DMS114 treated with DMSO at 0.1 percent for 48 hours (cell line): ENCODE results near the gene UGT2B15.
"Not testable (repeated sequence)": the region's sequence is repeated elsewhere in the genome, so short reads cannot be mapped to it uniquely, and the experiment has no call there.

ENCODE experiments used
- DNase-seq: peaks from one replicate; lab custom pipeline; 2025; ENCODE audit not compliant: unreplicated experiment; lab: John Stamatoyannopoulos, UW

UGT2B15 gene

DNA sequence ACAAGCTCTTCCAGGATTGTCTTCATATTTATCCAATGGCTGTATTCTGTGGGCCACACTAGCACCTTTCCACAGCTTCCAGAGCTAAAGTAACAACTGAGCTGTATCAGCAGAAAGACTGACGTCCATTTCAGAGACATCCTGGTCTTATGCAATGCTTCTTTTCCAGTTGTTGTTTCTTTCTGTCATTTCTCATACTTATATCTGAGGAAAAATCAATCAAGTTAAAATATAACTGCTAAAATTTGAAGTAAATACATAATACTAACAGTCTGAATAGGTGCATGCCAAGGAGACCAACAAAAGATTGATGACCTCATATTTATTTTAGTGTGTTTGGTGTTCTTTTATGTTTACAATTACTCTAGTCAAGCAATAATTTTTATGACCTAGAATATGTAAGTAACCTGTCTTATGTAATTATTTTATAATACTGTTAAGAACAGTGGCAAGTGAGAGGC lies at the start of gene UGT2B15:
Gene UGT2B15, minus strand, starts transcription at position 174 of the 461 bp plus-strand sequence. Its CDS starts 34 bp downstream, at position 140.
- not testable (repeated sequence) for DNase-seq

GRCh38 chr4:68719075-68719473 lies 48.6 kb upstream of the UGT2B15 start:
- DNase-seq: no peak

DNA sequence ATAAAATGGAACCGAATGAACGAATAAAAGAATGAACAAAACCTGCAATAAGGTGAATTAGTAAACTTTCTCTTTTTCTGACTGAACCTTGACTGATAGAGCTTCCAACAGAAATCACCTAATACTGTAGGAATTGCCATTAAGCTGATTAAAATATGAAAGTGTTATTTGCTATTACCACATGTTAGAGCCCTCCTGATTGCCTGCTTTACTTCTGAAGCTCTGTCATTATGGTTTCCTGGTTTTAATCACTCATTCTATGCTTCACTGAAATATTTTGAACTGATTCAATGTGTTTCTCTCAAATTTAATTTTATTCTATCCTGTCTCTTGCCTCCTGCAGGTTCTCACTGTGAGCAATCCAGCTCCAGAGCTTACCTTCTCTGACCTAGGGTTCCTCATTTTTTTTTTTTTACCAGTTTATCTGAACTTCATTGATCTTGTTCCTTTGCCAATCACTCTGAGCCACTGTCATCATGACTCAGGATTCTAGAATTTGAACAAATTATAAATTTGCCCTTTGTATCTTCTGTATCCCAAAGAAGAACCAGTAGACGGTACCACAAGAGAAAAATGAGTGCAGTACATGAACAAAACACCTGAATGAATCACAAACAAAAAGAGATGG lies 48.1 kb upstream of the UGT2B15 start:
- no peak for DNase-seq

DNA sequence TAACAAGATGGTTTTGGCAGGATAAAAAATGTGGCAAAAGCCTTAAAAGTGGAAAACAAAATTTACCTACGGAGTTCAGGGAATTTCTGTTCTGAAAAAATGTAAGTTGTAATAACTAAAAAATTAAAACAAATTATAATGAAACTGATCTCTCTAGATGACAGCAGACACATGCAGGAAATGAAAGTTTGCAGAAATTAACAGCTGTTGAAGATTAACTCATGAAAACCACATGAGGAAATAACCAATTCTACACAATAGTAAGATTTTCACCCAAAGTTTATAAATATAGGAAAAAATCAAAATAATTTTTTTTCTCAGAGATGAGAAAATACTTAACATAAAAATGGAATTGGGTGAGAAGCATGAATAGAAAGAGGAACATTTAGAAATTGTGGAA lies 47.5 kb upstream of the UGT2B15 start:
- DNase-seq: no peak

GRCh38 chr4:68714400-68714799 lies 43.9 kb upstream of the UGT2B15 start:
- no peak for DNase-seq

GRCh38 chr4:68712207-68712606 lies 41.8 kb upstream of the UGT2B15 start:
- no peak for DNase-seq

GRCh38 chr4:68708566-68708965 lies 38.1 kb upstream of the UGT2B15 start:
- no peak for DNase-seq

- not testable (repeated sequence) for DNase-seq
Observed at GRCh38 chr4:68703168-68703567, 32.7 kb upstream of the UGT2B15 start.

GRCh38 chr4:68700152-68700551 lies 29.7 kb upstream of the UGT2B15 start:
- DNase-seq: no peak

DNA sequence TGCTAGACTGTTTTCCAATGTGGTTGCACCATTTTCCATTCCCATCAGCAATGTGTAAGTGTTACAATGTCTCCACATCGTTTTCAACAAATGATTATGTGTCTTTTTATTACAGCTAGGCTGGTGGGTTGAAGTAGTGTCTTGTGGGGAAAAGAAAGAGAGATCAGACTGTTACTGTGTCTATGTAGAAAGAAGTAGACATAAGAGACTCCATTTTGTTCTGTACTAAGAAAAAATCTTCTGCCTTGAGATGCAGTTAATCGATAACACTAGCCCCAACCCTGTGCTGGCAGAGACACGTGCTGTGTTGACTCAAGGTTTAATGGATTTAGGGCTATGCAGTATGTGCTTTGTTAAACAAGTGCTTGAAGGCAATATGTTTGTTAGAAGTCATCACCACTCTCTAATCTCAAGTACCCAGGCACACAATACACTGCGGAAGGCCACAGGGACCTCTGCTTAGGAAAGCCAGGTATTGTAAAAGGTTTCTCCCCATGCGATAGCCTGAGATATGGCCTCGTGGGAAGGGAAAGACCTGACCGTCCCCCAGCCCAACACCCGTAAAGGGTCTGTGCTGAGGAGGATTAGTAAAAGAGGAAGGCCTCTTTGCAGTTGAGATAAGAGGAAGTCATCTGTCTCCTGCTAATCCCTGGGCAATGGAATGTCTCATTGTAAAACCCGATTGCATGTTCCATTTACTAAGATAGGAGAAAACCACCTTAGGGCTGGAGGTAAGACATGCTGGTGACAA lies 23.0 kb upstream of the UGT2B15 start:
- DNase-seq: no peak

DNA sequence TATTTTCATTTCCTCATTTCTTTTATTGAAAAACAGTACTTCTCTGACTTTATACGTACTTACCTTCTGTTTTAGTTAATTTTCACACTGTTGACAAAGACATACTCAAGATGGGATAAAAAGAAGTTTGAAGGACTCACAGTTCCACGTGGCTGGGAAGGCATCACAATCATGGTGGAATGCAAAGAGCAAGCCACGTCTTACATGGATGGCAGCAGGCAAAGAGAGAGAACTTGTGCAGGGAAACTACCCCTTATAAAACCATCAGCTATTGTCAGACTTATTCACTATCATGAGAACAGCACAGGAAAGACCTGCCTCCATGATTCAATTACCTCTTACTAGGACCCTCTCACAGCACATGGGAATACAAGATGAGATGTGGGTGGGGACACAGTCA lies 20.7 kb upstream of the UGT2B15 start:
- DNase-seq: no peak

DNA sequence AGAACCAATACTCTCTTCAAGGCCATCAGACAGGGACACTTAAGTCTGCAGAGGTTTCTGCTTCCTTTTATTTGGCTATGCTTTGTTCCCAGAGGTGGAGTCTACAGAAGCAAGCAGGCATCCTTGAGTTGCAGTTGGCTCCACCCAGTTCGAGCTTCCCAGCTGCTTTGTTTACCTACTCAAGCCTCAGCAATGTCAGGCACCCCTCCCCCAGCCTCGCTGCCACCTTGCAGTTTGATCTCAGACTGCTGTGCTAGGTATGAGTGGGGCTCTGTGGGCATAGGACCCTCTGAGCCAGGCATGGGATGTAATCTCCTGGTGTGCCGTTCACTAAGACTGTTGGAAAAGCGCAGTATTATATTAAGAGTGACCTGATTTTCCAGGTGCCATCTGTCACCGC lies 12.6 kb upstream of the UGT2B15 start:
- no peak for DNase-seq

- DNase-seq: not testable (repeated sequence)
Observed at GRCh38 chr4:68681298-68681697, 10.8 kb upstream of the UGT2B15 start.

DNA sequence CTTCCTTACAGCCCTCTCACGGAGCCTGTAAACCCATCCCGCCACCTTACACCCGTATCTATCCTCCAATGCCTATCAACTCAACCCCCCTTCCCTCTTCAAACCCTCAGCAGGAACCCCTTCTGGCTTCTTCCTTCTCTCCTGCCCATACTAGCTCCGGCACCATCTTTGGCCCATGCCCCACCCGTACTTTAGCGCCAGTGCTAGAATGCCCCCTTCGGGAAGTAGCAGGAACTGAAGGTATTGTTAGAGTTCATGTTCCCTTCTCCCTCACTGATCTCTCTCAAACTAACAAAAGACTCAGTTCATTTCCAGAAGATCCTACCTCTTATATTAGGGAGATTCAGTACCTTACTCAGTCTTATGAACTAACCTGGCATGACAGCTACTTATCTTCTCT lies 2.7 kb upstream of the UGT2B15 start:
- DNase-seq: no peak

GRCh38 chr4:68671217-68671616 lies 765 bp upstream of the UGT2B15 start:
- DNase-seq: not testable (repeated sequence)

GRCh38 chr4:68668537-68669163 lies 1.8 kb downstream of the UGT2B15 start:
- DNase-seq: not testable (repeated sequence)

DNA sequence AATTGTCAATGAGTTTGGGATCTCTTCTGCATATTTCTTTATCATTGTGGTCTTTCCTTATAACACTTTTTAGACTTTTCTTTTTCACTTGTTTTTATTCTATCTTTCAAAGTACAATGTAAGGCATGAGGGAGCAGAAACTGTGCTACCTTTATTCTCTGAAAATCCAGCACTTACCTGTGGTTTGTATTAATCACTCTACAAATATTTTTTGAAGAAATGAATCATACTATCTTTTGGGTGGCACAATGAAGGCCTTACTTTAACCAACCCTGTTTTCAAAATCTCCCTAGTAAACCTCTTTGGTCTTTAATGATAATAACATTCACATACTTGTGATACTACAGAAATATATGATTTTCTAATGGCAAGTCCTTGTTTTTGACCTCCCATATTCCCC lies 2.9 kb downstream of the UGT2B15 start:
- DNase-seq: not testable (repeated sequence)

DNA sequence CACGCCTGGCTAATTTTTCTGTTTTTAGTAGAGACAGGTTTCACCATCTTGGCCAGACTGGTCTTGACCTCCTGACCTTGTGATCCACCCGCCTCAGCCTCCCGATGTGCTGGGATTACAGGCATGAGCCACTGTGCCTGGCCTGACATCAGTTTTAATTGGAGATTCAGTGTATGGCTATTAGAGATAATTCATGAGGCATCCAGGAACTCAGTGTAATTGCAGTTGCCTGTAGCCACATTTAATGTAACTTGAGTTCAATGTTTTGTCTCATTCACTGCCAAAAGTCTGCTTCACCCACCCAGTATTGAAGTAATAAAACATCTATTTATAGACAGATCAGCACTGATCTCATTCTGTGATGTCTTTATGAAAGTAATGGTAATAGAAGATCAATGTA lies 5.7 kb downstream of the UGT2B15 start:
- not testable (repeated sequence) for DNase-seq

GRCh38 chr4:68662836-68663574 lies 7.4 kb downstream of the UGT2B15 start:
- DNase-seq: not testable (repeated sequence)

GRCh38 chr4:68658672-68659071 lies 11.8 kb downstream of the UGT2B15 start:
- no peak for DNase-seq

GRCh38 chr4:68657022-68657594 lies 13.3 kb downstream of the UGT2B15 start:
- DNase-seq: not testable (repeated sequence)
